GM21723 (cell line): ENCODE data around the gene C10orf105.

Experiments
- ATAC-seq: cut with Tn5 transposase; IDR thresholded peaks from one replicate; pipeline ENCODE4 v1.9.1; 2021; ENCODE audit warnings: mild to moderate bottlenecking, moderate library complexity; ENCODE audit not compliant: unreplicated experiment

Gene C10orf105

GRCh38 chr10:71737834-71738197, 18.2 kb upstream of the C10orf105 start:
- no peak for ATAC-seq

DNA sequence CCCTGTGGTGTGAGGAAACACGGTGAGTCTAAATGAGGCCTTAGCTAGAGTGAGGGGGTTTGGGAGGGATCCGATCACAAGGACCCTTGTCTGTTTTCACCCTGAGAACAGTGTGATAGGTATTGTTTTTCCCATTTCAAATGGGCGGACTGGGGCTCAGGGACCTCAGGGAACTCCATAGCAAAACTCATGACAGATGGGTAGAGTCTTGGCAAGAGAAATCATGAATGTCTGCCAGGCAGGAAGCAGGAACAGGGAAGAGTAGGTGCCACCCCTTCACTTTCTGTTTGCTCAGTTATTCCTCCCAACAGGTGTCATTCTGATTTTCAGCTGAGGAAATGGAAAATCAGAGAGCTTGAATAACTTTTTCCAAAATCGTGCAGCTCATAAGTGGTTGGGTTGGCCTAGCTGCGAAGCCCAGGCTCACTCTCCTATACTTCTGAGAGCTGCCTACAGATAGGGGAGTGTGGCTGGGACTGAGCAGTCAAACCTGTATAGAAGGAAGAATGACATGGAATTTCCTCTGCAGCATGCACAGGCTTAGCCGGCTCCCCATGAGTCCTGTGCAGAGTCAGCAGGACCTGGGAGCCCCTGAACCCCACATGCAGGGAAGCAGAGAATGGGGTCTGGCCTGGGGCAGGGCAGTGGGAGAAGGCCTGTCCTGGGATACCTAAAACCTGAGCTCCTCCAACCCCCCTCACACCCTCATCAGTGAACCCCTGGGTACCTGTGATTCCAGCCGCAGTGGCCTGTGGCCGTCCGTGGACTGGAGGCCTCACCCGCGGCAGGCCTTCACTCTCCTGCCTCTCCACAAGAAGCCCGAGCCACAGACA, 17.6 kb upstream of the C10orf105 start:
- no peak for ATAC-seq

- no peak for ATAC-seq
Measured at GRCh38 chr10:71736570-71736952, 17.0 kb upstream of the C10orf105 start.

DNA sequence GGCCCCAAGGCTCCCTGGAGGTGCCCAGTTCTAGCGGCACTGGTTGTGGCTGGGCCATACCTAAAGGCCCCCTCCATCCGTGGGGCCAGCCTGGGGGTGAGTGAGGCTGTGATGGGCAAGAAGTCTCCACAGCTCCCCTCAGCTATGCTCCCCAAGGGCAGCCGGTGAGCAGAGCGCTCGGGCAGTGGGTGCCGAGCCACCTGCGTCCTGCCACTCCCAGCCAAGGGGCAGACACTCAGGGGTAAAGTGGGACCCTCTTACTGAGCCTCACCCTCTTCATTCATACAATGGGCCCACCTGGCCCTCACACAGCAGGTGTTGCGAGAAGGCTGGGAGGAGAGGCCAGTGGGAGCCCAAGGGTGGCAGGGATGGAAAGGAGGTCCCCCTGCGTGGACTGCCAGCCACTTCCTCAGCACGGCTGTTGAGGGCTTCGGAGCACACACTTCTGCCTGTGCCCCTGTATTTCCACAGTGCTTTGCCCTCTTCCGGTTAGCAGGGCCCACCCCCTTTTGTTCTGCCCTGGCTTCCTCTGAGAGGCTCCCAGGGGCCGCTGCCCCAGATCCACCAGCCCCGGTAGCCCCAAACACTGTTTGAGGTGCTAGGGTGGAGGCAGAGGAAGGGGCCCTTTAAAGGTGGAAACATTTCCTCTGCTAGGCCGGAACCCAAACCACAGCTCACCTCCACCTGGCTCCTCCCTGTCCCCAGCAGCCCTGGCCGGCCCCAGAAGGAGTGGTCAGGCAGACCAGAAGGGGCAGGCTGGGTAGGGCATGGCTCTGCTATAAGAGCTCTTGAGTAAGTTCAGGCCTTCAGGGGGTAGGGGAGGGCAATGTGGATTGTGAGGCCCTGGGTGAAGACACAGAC, 16.4 kb upstream of the C10orf105 start:
- ATAC-seq, result no peak

GRCh38 chr10:71734797-71735196, 15.2 kb upstream of the C10orf105 start:
- ATAC-seq, result no peak

DNA sequence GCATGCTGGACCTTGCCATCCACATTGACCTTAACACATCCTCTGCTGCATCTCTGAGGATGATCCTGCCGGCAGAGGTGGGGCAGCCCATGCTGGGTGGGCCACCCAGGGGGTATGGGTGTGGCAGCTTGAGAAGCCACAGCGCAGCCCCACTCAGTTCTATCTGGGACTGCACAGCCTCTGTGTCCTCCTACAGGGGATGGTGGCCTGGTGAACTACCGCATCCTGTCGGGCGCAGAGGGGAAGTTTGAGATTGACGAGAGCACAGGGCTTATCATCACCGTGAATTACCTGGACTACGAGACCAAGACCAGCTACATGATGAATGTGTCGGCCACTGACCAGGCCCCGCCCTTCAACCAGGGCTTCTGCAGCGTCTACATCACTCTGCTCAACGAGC, 12.2 kb upstream of the C10orf105 start:
- ATAC-seq, result no peak

- ATAC-seq, result no peak
Measured at GRCh38 chr10:71729161-71729636, 9.6 kb upstream of the C10orf105 start.

DNA sequence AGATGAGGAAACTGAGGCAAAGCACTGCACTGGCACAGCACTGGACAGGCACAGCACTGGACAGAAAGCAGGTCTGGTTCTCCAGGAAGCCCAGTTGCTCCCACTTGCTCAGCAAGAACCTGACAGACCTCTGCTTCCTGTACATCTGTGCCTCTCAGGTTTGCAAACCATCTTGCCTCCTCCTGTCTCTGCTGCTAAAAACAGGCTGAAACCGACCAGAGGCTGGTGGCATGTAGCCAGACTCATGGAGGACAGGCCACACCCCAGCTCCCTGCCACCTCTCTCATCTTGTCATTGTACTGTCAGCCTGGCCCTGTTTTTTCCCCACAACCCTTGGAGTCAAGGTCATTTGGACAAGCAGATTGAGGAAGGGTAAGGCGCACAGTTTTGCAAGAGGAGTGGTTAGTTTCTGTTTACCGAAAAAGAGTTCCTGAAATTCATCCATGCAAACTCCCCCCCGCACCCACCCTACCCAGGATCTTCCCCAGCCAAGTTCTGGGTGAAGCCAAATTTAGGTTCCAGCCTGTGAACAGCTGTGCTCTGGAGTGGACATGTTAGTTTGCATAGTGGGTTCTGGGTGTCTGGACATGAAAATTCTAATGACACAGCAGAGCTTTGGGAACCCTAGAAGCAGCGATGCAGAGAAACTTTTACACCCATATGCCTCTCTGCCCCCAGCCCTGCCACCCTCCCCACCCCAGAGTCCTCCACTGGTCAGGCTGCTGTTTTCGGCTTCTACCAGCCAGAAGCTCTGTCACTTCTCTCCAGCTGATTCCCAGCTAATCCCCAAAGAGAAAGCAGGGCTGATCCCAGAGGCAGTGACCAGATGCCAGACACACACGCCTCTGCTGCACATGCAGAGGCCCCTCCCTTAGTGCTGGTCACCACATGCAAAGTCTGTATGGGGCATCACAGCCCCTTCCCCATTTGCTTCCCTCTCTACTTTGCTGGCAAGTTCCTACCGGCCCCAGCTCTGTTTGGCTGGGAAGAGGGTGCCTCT, 8.5 kb upstream of the C10orf105 start:
- ATAC-seq, result peak; percentile 70

- ATAC-seq, result peak; percentile 60
Measured at GRCh38 chr10:71727105-71727737, 7.6 kb upstream of the C10orf105 start.

- no peak for ATAC-seq
Measured at GRCh38 chr10:71726580-71727104, 7.1 kb upstream of the C10orf105 start.

DNA sequence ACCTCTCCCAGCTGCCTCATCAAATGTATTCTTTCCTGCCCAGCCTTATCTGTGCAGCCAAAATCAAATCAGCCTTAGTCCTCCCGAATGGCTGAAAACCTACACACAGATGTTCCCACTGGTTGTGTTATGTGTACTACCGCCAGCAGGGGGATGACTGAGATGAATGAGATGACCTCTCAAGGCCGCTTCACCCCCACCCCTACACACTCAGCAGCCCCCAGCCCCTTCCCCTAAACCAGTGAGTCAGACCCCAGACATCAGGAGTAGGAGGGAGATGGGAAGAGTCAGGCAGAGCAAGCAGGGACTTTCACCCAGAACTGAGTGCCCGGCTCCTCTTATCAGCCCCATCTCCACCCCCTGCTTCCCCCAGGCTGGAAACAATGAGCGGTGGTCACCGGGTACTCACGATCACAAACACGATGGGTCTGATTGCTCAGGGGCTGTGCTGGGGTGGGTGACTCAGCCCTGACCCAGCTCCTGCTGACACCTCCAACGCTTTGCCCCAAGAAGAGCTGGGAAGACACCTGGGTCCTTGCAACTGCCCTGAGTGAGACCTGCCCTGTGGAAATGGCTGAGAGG, 6.5 kb upstream of the C10orf105 start:
- no peak for ATAC-seq

- ATAC-seq, result no peak
Measured at GRCh38 chr10:71725249-71725648, 5.7 kb upstream of the C10orf105 start.

GRCh38 chr10:71724539-71724938, 5.0 kb upstream of the C10orf105 start:
- ATAC-seq, result no peak

- no peak for ATAC-seq
Measured at GRCh38 chr10:71723311-71723710, 3.7 kb upstream of the C10orf105 start.

DNA sequence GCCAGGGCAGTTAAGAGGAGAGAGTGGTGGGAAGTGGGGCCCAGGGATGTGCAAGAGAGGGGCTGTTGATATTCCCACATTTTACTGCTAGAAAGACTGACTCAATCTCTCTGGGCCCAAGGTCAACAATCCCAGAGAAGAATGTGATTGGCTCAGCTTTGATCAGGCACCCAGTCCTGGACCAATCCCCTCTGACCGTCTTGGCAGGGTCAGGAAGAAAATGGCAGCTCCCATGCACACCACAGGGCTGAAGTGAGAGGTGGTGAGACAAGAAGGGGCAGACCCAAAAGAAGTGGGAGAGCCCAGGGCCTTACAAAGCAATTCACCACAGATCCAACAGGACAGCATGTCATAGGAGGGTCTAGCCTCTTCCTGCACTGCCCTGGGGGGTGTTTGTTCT, 3.3 kb upstream of the C10orf105 start:
- ATAC-seq, result no peak

- ATAC-seq, result no peak
Measured at GRCh38 chr10:71721313-71721712, 1.7 kb upstream of the C10orf105 start.

DNA sequence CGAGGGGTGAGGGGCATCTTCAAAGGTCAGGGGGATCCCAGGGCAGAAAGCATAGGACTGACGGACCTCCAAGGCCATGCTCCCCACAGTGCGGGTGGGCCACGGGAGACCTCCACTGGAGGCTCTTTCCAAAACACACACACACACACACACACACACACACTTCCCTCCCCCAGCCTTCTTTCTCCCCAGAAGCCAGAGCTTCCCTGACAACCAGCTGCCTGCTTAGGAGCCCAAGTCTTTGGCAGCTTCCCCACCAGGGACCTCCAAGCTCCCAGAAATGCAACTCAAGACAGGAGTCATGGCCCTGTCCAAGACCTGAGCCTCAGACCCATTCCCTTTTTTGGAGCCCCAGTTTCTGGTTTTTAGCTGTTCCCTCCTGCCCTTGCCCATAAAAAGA, 710 bp upstream of the C10orf105 start:
- ATAC-seq, result no peak

GRCh38 chr10:71719042-71719441, 536 bp downstream of the C10orf105 start:
- no peak for ATAC-seq

DNA sequence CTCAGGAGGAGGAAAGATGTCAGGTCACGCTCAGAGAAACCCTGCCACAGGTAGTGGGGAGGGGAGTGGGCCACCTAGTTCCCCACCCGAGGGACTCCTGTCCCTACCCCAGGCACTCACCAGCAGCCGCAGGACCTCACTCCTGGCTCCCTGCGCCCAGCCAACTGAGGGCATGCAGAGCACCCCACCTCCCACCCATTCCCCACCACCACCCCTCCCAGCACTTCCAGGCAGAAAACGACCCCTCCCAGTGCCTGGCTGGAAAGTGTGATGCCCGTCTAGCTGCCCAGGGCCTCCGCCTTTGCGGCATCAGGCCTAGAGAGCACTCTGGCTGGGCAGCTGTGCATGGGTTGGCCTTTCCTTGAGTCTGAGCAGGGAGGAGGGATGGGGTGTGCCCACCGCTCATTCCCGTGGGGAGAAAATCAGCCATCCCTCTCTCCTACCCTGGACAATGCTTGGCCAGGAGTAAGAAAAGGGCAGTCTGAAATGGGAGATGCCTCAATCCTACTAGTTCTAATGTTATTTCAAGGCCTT, 1.3 kb downstream of the C10orf105 start:
- ATAC-seq, result no peak
